Activated T-helper 1 cell treated with Interleukin-2 at 50 U/mL for 16 hours (primary cell): ENCODE data around the gene RFTN1.

Experiments
- DNase-seq: peaks from one replicate; pipeline ENCODE4 v3.0.0-alpha.2; 2020; ENCODE audit warnings: low read depth

RFTN1 gene

GRCh38 chr3:16357186-16358121 lies 156.0 kb downstream of the RFTN1 start:
- no peak for DNase-seq

GRCh38 chr3:16355828-16356227 lies 157.7 kb downstream of the RFTN1 start:
- no peak for DNase-seq

- no peak for DNase-seq
Observed at GRCh38 chr3:16354291-16354690, 159.2 kb downstream of the RFTN1 start.

- DNase-seq, result no peak
Observed at GRCh38 chr3:16352428-16352827, 161.1 kb downstream of the RFTN1 start.

- no peak for DNase-seq
Observed at GRCh38 chr3:16350597-16351318, 162.7 kb downstream of the RFTN1 start.

- no peak for DNase-seq
Observed at GRCh38 chr3:16349986-16350596, 163.4 kb downstream of the RFTN1 start.

- DNase-seq, result no peak
Observed at GRCh38 chr3:16347548-16347947, 166.0 kb downstream of the RFTN1 start.

- no peak for DNase-seq
Observed at GRCh38 chr3:16346413-16347081, 167.0 kb downstream of the RFTN1 start.

- DNase-seq, result no peak
Observed at GRCh38 chr3:16343101-16343500, 170.4 kb downstream of the RFTN1 start.

- DNase-seq, result no peak
Observed at GRCh38 chr3:16338999-16339398, 174.5 kb downstream of the RFTN1 start.

GRCh38 chr3:16337856-16338540 lies 175.5 kb downstream of the RFTN1 start:
- peak; percentile 15 for DNase-seq

GRCh38 chr3:16336825-16337224 lies 176.7 kb downstream of the RFTN1 start:
- DNase-seq, result no peak

- DNase-seq, result no peak
Observed at GRCh38 chr3:16335772-16336645, 177.5 kb downstream of the RFTN1 start.

GRCh38 chr3:16335333-16335732 lies 178.2 kb downstream of the RFTN1 start:
- DNase-seq, result no peak

GRCh38 chr3:16334909-16335308 lies 178.6 kb downstream of the RFTN1 start:
- DNase-seq, result no peak

GRCh38 chr3:16332904-16333426 lies 180.5 kb downstream of the RFTN1 start:
- no peak for DNase-seq

- DNase-seq, result no peak
Observed at GRCh38 chr3:16331319-16331883, 182.1 kb downstream of the RFTN1 start.

- no peak for DNase-seq
Observed at GRCh38 chr3:16330351-16330750, 183.1 kb downstream of the RFTN1 start.

GRCh38 chr3:16329826-16330129 lies 183.7 kb downstream of the RFTN1 start:
- DNase-seq, result no peak
